Choroid plexus epithelial cell (primary cell): ENCODE data around the gene PRUNE2.
"Not testable (repeated sequence)": the region's sequence is repeated elsewhere in the genome, so short reads cannot be mapped to it uniquely, and the experiment has no call there.

ENCODE experiments used
- DNase-seq: peaks from one replicate; pipeline ENCODE4 v3.0.0-alpha.2; 2010; ENCODE audit warnings: low read depth
- H3K4me3 ChIP-seq: 2 replicates; pipeline ENCODE4 v1.5.1; 2011; ENCODE audit warnings: low read depth, mild to moderate bottlenecking, control low read depth, low read length, moderate library complexity
- CTCF ChIP-seq: conservative IDR thresholded peaks from 2 replicates; pipeline ENCODE4 v1.5.1; 2011; ENCODE audit warnings: low read depth, mild to moderate bottlenecking, control low read depth, inconsistent platforms, low read length, moderate library complexity

PRUNE2 gene

DNA sequence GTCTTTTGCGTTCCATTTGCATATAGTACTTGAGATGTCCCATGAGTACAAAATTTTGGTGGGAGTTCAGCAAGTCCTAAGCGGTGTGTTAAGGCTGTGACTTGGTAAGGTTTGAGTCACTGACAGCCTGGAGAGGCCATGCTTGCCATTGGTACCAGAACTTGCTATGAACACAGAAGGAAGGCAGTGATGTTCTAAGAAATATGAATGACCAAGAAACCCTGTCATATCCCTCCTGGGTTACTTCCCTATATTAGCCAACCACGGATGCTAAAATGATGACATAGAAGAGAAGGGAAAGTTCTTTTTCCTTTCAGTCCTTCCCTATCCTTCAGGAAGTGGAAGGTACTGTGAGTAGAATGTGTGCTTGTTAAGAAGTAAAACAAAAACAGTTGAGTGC, 310.3 kb downstream of the PRUNE2 start:
- TF ChIP-seq CTCF = no peak
- DNase-seq = no peak
- no peak overlapping the region for H3K4me3 ChIP-seq

- no peak overlapping the region for H3K4me3 ChIP-seq
- DNase-seq = no peak
- no peak for TF ChIP-seq CTCF
Observed at GRCh38 chr9:76594764-76595424, 311.0 kb downstream of the PRUNE2 start.

DNA sequence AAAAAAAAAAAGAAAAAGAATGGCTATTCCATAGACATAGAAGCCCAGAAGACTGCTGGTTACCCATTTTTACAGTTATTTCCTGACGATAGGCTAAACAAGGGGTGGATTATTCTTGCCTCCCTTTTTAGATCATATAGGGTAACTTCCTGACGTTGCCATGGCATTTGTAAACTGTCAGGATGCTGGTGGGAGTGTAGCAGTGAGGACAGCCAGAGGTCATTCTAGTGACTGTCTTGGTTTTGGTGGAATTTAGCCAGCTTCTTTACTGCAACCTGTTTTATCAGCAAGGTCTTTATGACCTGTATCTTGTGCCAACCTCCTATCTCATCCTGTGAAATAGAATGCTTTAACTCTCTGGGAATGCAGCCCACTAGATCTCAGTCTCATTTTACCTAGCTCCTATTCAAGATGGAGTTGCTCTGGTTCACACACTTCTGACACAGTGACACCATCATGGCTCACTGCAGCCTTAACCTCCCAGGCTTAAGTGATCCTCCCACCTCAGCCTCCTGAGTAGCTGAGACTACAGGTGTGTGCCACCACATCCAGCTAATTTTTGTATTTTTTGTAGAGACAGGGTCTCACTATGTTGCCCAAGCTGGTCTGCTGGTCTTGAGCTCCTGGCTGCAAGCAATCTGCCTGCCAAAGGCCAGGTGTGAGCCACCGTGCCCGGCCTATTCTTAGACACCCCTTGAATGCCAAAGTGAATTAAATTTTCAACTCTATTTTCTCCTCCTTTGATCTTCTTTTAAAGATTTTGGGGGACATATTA, 311.8 kb downstream of the PRUNE2 start:
- H3K4me3 ChIP-seq, DNase-seq: not testable (repeated sequence)

- DNase-seq = peak; percentile 33
- H3K4me3 ChIP-seq = no peak overlapping the region
- no peak for TF ChIP-seq CTCF
Observed at GRCh38 chr9:76592974-76593347, 313.0 kb downstream of the PRUNE2 start.

- TF ChIP-seq CTCF = no peak
- no peak overlapping the region for H3K4me3 ChIP-seq
Observed at GRCh38 chr9:76592091-76592973, 313.6 kb downstream of the PRUNE2 start.

GRCh38 chr9:76591256-76591950, 314.5 kb downstream of the PRUNE2 start:
- no peak overlapping the region for H3K4me3 ChIP-seq
- DNase-seq = peak; percentile 69
- TF ChIP-seq CTCF = no peak

More at GRCh38 chr9:76592091-76592973, 313.6 kb downstream of the PRUNE2 start:
- peak; percentile 72 for DNase-seq
